Thoracic aorta (tissue), 2 donors: ENCODE data around the gene BUD23. TPM values are rescaled to one million over a fixed set of nuclear protein-coding genes. Genes with fewer than 3 reads are reported as not detected.

Experiments
- ATAC-seq: fragments of 150-250 bp; one replicate; pipeline ENCODE4 v1.8.0; 2017; ENCODE audit warnings: low read depth; ENCODE audit not compliant: insufficient number of reproducible peaks, low FRiP score
- DNase-seq: peaks from one replicate; pipeline ENCODE4 v3.0.0-alpha.2; 2020; ENCODE audit warnings: low spot score
- H3K27ac ChIP-seq, 2 donors: fragments of 200-600 bp; sonication (generic); 1 replicate in 1 of 2; 2 replicates in 1 of 2; pipeline ENCODE4 v1.5.1; 2016; ENCODE audit warnings: mild to moderate bottlenecking in 2 of 2, moderate library complexity in 2 of 2
- H3K27me3 ChIP-seq: fragments of 200-600 bp; sonication (generic); replicated peaks from 2 replicates; pipeline ENCODE4 v1.6.0; 2016; ENCODE audit warnings: mild to moderate bottlenecking; ENCODE audit not compliant: insufficient read depth
- H3K36me3 ChIP-seq: fragments of 200-600 bp; sonication (generic); one replicate; pipeline ENCODE4 v1.5.1; 2016
- H3K4me1 ChIP-seq, 2 donors: fragments of 200-600 bp; sonication (generic); 1 replicate in 1 of 2; 2 replicates in 1 of 2; pipeline versions ENCODE4 v1.5.1 to v1.6.0; 2016; ENCODE audit warnings: low read depth in 2 of 2, mild to moderate bottlenecking in 1 of 2; ENCODE audit not compliant: control insufficient read depth in 1 of 2
- H3K4me3 ChIP-seq: fragments of 200-600 bp; sonication (generic); 2 replicates; pipeline ENCODE4 v1.5.1; 2016; ENCODE audit warnings: mild to moderate bottlenecking
- H3K9me3 ChIP-seq: fragments of 200-600 bp; sonication (generic); 2 replicates; pipeline ENCODE4 v1.5.1; 2016
- total RNA-seq, 2 donors: library from RNA; depleted of rRNA; stranded (reverse); fragments of >200 nt; gene quantifications; one replicate each; pipeline versions ENCODE4 v1.1.0 to v1.2.3, GENCODE V29; 2016
- TF ChIP-seq, protein P1 (sequence below): fragments of 200-600 bp; sonication (generic); IDR thresholded peaks from one replicate; pipeline ENCODE4 v1.5.1; 2019; ENCODE audit warnings: antibody characterized with exemption

Gene BUD23
- total RNA-seq, 2 donors from 2014 or later, result 36.9 to 51.0 TPM

DNA sequence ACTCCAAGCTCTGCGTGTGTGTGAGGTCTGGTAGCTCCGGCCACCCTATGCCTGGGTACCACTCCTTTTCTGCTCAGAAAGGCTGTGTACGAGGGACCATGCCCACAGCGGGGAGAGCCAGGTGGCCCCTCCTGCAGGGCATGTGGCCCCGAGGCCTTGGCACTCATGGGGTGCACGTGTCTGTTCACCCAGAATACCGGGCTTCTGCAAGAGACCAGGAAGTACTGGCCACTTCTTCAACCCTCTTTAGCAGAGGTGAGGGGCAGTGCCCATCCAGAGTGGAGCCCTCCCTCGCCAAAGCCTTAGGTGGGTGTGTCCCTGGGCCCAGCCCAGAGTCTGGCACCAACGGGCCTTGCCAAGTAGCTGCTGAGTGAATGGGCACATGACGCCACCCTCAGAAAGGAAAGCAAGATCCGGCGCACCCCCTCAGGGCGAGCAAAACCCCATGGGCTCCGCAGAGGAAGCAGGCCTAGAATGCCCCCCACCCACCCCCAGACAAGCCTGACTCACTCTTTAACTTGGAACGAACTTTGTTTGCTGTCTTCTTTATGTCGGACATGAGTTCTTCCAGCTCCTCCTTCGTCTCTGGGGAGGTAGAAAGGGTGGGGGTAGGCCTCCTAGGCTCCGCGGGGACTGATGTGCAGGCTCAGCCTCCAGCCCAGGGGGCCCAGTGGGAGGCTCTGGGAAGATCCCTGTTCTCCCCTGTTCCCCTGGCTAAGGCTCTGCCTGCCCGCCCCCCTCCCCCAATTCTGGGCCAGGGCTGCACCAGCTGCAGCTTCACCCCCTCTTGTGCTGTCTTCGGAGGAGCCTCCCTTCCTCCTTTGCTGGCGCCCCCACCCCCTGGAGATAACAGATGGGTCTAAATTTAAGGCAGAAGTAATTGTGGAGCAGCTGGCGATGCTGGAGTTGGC is 21.5 kb downstream of the BUD23 start:
- ATAC-seq (no peak), DNase-seq (no peak)
- H3K27me3 ChIP-seq, result no peaks in the 10 kb centered on the region
- TF ChIP-seq, protein P1, sequence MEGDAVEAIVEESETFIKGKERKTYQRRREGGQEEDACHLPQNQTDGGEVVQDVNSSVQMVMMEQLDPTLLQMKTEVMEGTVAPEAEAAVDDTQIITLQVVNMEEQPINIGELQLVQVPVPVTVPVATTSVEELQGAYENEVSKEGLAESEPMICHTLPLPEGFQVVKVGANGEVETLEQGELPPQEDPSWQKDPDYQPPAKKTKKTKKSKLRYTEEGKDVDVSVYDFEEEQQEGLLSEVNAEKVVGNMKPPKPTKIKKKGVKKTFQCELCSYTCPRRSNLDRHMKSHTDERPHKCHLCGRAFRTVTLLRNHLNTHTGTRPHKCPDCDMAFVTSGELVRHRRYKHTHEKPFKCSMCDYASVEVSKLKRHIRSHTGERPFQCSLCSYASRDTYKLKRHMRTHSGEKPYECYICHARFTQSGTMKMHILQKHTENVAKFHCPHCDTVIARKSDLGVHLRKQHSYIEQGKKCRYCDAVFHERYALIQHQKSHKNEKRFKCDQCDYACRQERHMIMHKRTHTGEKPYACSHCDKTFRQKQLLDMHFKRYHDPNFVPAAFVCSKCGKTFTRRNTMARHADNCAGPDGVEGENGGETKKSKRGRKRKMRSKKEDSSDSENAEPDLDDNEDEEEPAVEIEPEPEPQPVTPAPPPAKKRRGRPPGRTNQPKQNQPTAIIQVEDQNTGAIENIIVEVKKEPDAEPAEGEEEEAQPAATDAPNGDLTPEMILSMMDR, result no peak
- H3K36me3 ChIP-seq, result peaks cover 9% of the 10 kb centered on the region
- H3K9me3 ChIP-seq, result no peaks in the 10 kb centered on the region
- no peak overlapping the region for H3K4me3 ChIP-seq
- H3K27ac ChIP-seq, result peak overlapping the region; percentile 12 to 56
- H3K4me1 ChIP-seq, result peaks cover 0 to 21% of the 10 kb centered on the region in 2 donors

DNA sequence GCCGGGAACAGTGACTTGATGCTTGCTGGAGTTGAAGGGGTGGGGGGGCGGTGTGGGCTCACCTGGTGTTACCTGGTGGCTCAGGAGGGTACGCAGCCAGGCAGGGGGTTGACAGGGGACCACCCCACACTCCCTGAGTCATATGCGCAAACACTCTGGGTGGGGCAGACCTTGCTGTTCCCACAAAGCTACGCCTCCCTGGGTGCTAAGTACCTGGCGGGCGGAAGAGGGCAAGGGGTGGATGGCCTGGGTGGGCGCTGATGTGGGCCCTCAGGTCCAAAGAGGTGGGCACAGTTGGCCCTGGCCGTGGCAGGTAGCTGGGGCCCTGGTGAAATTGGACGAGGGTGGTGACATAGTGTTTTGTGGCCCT is 22.1 kb downstream of the BUD23 start:
- Histone ChIP-seq H3K9me3 (no peaks in the 10 kb centered on the region), H3K4me3 (no peak overlapping the region), H3K36me3 (peaks cover 9% of the 10 kb centered on the region), H3K27ac (peak overlapping the region; percentile 12 to 56), H3K27me3 (no peaks in the 10 kb centered on the region), H3K4me1 (peaks cover 0 to 21% of the 10 kb centered on the region in 2 donors)
- TF ChIP-seq, protein P1, result no peak
- no peak for ATAC-seq
- no peak for DNase-seq

DNA sequence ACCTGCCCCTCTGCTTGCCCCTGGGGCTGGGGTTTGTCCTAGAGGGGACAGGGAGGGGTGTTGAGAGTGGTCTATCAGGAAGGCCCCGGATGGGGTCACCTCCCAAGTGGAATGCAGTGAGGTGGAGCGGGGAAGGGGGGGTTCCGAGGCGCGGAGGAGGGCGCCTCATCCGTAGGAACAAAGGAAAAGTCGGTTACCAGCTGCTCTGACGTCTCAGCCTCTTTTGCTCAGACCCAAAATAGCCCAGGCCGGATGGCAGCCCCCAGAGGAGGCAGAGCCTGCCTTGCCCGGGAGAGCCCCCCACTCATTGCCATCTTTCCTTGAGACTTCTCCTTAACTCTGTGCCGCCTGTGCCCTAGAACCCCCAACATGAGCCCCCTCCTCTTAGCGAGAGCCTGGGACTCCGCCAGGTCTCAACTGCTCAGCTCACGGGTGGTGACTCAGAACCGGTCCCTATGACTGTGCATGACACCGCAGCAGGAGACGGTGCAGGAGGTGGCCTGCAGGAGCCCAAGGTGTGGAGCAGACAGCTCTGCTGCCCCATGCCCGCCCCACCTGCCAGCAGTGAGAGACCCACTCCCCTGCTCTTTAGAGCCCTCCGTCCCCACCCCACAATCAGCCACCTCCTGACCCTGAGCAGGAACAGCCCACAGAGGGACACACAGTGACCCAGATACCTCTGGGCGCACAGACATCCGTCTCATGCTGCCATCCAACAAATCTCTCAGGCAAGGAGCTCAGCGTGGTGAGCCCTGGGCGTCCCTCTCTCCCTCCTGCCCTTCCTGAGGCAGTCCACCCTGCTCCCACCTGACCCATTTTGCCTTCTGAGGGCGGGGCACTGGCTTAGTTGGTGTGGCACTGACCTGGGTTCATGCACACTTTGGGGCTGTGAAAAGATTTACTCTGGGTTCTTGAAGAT is 23.0 kb downstream of the BUD23 start:
- peaks cover 9% of the 10 kb centered on the region for H3K36me3 ChIP-seq

DNA sequence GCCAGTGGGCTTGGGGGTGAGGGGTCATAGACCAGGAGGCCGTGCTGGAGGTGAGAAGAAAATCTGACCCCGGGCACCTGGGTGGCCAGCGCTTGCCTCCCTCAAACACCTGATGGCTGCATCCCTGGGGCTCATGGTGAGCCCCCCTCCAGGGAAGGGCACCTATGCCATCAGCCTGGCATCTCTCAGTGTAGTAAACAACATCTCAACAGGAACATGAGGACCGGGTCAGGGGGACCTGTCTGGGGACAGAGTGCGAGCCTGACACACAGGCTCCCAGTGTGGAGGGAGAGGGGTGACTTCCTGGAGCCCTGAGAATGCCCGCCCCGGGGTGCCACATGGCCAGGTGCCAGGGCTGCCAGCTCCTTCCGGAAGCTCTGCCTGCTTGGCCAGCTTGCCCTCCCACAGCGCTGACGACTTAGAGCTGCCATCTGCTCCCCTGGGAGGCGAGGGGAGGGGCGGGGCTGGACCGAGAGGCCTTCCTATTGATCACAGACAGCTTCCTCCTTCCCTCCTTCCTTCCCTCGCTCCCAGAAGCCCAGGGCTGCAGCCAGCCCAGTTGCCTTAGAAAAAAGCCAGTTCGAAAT is 23.7 kb downstream of the BUD23 start:
- Histone ChIP-seq H3K9me3 (no peaks in the 10 kb centered on the region), H3K4me1 (peaks cover 0 to 21% of the 10 kb centered on the region in 2 donors), H3K4me3 (no peak overlapping the region), H3K27me3 (no peaks in the 10 kb centered on the region), H3K36me3 (peaks cover 6% of the 10 kb centered on the region), H3K27ac (no peak overlapping the region)
- DNase-seq, result no peak
- no peak for ATAC-seq
- TF ChIP-seq, protein P1, result no peak

More for the DNA sequence above, 23.0 kb downstream of the BUD23 start:
- Histone ChIP-seq H3K4me3 (no peak overlapping the region), H3K27ac (no peak overlapping the region), H3K27me3 (no peaks in the 10 kb centered on the region), H3K4me1 (peaks cover 0 to 21% of the 10 kb centered on the region in 2 donors), H3K9me3 (no peaks in the 10 kb centered on the region)
- ATAC-seq (no peak), DNase-seq (no peak)
- TF ChIP-seq, protein P1, result no peak
